OCI-LY1 (cell line): ENCODE measurements around the gene PNPLA5.

Experiments
- EZH2 ChIP-seq: fragments of 200-600 bp; sonication (generic), shearing (Covaris generic); IDR thresholded peaks from 2 replicates; pipeline ENCODE4 v1.8.0; 2017; ENCODE audit warnings: borderline replicate concordance, mixed run types, mild to moderate bottlenecking, antibody characterized with exemption, low read length, moderate library complexity, mixed read lengths
- TF ChIP-seq, protein P1 (sequence below): fragments of 200-600 bp; sonication (generic), shearing (Covaris generic); IDR thresholded peaks from 2 replicates; pipeline ENCODE4 v1.5.1; 2017; ENCODE audit warnings: mild to moderate bottlenecking, antibody characterized with exemption, low read length, moderate library complexity, mixed read lengths

- TF ChIP-seq, protein P1, sequence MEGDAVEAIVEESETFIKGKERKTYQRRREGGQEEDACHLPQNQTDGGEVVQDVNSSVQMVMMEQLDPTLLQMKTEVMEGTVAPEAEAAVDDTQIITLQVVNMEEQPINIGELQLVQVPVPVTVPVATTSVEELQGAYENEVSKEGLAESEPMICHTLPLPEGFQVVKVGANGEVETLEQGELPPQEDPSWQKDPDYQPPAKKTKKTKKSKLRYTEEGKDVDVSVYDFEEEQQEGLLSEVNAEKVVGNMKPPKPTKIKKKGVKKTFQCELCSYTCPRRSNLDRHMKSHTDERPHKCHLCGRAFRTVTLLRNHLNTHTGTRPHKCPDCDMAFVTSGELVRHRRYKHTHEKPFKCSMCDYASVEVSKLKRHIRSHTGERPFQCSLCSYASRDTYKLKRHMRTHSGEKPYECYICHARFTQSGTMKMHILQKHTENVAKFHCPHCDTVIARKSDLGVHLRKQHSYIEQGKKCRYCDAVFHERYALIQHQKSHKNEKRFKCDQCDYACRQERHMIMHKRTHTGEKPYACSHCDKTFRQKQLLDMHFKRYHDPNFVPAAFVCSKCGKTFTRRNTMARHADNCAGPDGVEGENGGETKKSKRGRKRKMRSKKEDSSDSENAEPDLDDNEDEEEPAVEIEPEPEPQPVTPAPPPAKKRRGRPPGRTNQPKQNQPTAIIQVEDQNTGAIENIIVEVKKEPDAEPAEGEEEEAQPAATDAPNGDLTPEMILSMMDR = no peak
- TF ChIP-seq EZH2 = no peak
Measured at GRCh38 chr22:43881091-43882061, 10.4 kb downstream of the PNPLA5 start.
